Dedifferentiated amniotic fluid mesenchymal stem cell (primary cell): ENCODE measurements around the gene IL18R1.
A peak's percentile ranks its signal among the peaks of the same experiment; 100 is the strongest.
"Not testable (repeated sequence)": the region's sequence is repeated elsewhere in the genome, so short reads cannot be mapped to it uniquely, and the experiment has no call there.

Experiments used
- DNase-seq: peaks from one replicate; pipeline ENCODE4 v3.0.0-alpha.2; 2016; ENCODE audit errors: extremely low spot score

The IL18R1 gene, protein sequence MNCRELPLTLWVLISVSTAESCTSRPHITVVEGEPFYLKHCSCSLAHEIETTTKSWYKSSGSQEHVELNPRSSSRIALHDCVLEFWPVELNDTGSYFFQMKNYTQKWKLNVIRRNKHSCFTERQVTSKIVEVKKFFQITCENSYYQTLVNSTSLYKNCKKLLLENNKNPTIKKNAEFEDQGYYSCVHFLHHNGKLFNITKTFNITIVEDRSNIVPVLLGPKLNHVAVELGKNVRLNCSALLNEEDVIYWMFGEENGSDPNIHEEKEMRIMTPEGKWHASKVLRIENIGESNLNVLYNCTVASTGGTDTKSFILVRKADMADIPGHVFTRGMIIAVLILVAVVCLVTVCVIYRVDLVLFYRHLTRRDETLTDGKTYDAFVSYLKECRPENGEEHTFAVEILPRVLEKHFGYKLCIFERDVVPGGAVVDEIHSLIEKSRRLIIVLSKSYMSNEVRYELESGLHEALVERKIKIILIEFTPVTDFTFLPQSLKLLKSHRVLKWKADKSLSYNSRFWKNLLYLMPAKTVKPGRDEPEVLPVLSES

DNA sequence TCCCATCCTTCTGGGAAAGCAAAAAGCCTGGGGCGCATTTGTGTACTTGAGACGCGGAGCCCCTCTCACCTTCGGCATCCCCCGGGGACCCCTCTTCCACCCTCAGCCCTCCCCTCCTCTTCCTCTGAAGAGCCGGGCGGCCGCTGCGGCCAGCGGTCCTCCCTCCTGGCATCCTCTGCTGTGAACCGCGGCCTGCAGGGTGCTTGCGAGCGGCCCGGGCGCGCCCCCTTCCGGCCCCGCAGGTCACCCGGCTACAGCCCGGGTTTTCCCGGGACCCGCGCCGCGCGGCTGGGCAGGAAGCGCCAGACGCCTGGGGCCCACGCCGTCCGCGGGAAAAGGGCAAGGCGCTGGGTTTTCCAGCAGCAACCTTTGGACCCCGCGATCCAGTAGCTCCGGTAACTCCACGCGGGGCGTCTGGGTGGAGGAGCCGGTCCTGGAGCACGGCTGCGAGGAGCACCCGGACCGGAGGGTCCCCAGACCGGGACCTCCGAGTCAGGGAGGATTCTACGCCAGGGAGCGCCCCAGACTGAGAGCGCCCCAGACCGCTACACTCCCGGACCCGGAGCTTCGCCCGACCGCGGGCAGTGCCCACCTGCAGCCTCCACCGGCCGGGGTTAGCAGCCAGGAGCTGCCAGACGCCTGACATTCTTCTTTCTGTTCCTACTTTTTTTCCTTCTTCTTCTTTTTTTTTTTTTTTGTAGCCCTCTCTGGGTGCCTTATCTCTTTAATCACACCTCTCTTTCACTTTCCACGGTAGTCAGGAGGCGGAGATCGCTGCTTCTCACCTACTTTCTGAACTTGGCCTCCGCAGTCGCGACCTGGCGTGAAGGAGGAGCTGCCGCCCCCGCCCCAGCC is at the start of gene IL18R1:
Gene IL18R1, plus strand, starts transcription at position 271 of the 855 bp plus-strand sequence. CDS start 6,865 bp downstream, outside the sequence.
- peak; percentile 63 for DNase-seq

- DNase-seq: no peak
Observed at GRCh38 chr2:102306125-102306524, 49.5 kb upstream of the IL18R1 start.

- DNase-seq: no peak
Observed at GRCh38 chr2:102310964-102311640, 44.5 kb upstream of the IL18R1 start, which contains the start of gene IL1RL1. TSS of gene IL1RL1 (plus strand) at chr2:102311563. CDS start at chr2:102338265, 26,702 bp downstream.

GRCh38 chr2:102313025-102313424 is 42.6 kb upstream of the IL18R1 start:
- no peak for DNase-seq

- no peak for DNase-seq
Observed at GRCh38 chr2:102313471-102313870, 42.1 kb upstream of the IL18R1 start.

DNA sequence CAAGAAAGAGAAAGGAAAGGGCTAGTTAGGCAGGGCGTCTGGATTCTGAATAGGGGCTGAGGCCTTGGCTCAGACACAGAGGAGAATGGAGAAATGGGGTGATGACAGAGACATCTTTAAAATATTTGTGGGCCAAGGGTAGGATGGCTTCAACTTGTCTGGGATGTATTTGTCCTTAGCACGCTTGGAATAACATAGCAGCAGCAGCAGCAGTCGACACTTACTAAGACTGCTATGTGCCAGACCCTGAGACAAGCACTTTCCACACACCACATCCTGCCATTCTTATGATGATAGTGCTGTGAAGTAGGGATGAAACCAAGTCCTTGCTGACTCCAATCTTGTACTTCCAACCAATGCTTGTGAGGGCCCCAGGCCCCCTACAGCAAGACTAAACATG is 41.6 kb upstream of the IL18R1 start:
- DNase-seq: no peak

DNA sequence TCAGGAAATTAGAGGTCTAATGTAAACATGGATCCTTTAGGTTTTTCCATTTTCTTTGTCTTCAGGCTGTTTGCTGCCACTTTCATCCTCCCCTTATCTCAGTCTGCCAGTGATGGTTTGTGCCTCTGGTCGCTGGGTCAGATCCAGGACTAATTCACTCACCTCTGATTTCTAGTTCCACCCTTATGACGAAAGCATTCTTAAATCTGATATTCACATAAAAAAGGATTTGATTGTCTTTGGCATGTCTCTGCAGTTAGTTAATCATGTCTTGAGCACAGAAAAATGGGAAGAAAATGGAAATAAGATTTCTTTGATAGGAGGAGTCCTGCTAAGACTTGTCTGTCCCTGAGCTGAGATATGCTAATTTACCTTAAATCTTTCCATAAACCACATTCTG is 39.7 kb upstream of the IL18R1 start:
- no peak for DNase-seq

DNA sequence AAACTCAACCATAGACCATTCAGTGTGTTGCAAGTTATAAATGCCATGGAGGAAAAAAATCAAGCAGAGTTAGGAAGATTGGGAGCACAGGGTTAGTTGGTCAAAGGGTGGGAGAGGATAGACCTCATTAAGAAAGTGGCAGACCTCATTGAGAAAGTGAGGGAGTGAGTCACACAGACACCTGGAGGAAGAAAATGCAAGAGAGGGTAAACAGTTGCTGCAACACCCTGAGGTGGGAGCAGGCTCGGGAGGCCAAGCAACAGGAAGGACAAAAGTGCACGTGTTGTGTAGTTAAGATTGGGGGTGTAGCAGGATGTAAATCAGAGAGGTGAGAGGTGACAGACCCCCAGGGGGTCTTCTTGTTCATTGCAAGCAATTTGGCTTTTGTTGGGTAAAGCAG is 37.9 kb upstream of the IL18R1 start:
- DNase-seq: no peak

DNA sequence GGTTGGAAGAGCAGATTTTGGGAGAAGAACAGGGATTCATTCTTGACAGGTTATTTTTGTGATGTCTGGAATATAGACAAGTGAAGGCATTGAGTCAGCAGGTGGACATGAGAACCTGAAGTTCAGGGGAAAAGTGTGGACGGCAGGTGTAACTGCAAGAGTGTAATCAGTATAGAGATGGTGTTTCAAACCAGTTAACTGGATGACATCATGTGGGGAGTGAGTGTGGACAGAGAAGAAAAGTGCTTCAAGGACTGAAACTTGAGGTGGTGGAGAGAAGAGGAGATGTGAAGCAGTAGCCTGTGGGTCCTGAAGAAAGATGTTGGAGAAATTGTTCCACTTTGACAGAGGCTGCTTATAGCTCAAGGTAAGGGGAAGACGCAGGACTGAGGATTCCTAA is 37.2 kb upstream of the IL18R1 start:
- no peak for DNase-seq

GRCh38 chr2:102321941-102322719 is 33.5 kb upstream of the IL18R1 start:
- no peak for DNase-seq

DNA sequence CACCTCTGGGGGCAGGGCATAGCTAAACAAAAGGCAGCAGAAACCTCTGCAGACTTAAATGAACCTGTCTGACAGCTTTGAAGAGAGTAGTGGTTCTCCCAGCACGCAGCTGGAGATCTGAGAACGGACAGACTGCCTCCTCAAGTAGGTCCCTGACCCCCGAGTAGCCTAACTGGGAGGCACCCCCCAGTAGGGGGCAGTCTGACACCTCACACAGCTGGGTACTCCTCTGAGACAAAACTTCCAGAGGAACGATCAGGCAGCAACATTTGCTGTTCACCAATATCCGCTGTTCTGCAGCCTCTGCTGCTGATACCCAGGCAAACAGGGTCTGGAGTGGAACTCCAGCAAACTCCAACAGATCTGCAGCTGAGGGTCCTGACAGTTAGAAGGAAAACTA is 30.7 kb upstream of the IL18R1 start:
- not testable (repeated sequence) for DNase-seq

- DNase-seq: no peak
Observed at GRCh38 chr2:102331311-102331980, 24.1 kb upstream of the IL18R1 start.

- DNase-seq: no peak
Observed at GRCh38 chr2:102334486-102334885, 21.1 kb upstream of the IL18R1 start.

GRCh38 chr2:102335871-102336366 is 19.7 kb upstream of the IL18R1 start:
- DNase-seq: no peak

GRCh38 chr2:102336502-102336945 is 19.1 kb upstream of the IL18R1 start:
- DNase-seq: no peak

- DNase-seq: no peak
Observed at GRCh38 chr2:102337012-102337411, 18.6 kb upstream of the IL18R1 start.

DNA sequence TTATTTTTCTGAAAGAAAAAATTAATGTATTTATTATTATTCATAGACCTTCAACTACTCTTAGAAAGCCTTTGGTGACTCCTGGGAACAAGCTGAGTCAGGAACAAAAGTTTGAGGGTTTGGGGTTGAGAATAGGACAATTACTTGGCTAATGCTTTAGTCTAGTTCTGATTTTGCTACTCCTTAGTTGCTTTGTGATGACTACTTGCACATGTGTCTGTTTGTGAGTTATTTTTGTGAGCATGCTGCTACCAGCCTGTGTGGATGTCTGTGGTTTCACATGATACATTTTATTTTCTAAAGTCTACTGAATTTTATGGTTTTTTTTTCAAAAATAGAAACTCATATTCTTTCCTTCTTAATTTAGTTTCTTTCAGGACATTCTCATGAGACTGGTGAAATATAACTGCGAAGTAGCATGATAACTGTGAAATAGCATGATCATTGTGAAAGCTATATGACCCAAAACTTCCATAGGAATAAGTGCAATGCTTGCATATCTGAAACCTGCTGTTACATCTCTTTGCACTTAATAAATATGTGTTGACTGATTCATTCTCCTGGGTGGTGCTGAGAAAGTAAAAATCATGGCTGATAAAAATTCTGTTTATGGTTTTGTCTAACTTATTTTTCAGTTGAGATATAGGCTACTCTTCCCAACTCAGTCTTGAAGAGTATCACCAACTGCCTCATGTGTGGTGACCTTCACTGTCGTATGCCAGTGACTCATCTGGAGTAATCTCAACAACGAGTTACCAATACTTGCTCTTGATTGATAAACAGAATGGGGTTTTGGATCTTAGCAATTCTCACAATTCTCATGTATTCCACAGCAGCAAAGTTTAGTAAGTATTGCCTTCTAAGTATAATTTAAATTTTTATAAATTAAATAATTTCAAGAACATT is 17.9 kb upstream of the IL18R1 start:
- no peak for DNase-seq

DNA sequence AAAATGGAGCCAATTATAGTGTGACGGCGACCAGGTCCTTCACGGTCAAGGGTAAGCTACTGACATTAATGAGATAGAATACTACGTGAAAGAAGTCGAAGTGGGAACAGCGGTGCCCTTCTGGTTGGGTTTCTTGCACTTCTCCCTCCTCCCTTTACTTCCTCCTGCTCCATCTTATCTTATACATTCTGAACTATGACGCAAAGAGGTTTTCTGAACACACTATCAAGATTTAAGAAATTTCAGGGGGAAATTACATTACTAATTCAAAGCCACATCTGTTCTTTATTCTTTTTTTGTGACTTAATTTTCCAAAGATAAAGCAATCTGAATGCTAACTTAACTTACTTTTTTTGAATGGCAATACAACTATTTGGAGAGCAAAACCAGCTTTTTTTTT is 14.8 kb upstream of the IL18R1 start:
- DNase-seq: no peak

GRCh38 chr2:102342888-102343287 is 12.7 kb upstream of the IL18R1 start:
- no peak for DNase-seq
